ENCODE results near the gene HHIP. TPM values are rescaled to one million over a fixed set of nuclear protein-coding genes. Genes with fewer than 3 reads are reported as not detected.
"Not testable (repeated sequence)": the region's sequence is repeated elsewhere in the genome, so short reads cannot be mapped to it uniquely, and the experiment has no call there.

The HHIP gene
- total RNA-seq, 1 donor from 2014 or later = 1.3 TPM

- H3K36me3 Mint-ChIP-seq (ENCODE audit: low read depth) = peaks cover 8% of the 10 kb centered on the region
- no peak overlapping the region for H3K4me3 Mint-ChIP-seq
- no peaks in the 10 kb centered on the region for H3K27me3 Mint-ChIP-seq (ENCODE audit: low read depth)
- H3K9me3 Mint-ChIP-seq = peaks cover 3% of the 10 kb centered on the region
- no peak for DNase-seq (ENCODE audit: low read depth, low spot score)
- TF ChIP-seq, protein P1, sequence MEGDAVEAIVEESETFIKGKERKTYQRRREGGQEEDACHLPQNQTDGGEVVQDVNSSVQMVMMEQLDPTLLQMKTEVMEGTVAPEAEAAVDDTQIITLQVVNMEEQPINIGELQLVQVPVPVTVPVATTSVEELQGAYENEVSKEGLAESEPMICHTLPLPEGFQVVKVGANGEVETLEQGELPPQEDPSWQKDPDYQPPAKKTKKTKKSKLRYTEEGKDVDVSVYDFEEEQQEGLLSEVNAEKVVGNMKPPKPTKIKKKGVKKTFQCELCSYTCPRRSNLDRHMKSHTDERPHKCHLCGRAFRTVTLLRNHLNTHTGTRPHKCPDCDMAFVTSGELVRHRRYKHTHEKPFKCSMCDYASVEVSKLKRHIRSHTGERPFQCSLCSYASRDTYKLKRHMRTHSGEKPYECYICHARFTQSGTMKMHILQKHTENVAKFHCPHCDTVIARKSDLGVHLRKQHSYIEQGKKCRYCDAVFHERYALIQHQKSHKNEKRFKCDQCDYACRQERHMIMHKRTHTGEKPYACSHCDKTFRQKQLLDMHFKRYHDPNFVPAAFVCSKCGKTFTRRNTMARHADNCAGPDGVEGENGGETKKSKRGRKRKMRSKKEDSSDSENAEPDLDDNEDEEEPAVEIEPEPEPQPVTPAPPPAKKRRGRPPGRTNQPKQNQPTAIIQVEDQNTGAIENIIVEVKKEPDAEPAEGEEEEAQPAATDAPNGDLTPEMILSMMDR (conservative IDR thresholded peaks at IDR 0.05) = no peak
- H3K4me1 Mint-ChIP-seq = peaks cover 7% of the 10 kb centered on the region
- H3K27ac Mint-ChIP-seq (ENCODE audit: unreplicated experiment) = no peak overlapping the region
Observed at GRCh38 chr4:144750348-144750747, 104.4 kb downstream of the HHIP start.

DNA sequence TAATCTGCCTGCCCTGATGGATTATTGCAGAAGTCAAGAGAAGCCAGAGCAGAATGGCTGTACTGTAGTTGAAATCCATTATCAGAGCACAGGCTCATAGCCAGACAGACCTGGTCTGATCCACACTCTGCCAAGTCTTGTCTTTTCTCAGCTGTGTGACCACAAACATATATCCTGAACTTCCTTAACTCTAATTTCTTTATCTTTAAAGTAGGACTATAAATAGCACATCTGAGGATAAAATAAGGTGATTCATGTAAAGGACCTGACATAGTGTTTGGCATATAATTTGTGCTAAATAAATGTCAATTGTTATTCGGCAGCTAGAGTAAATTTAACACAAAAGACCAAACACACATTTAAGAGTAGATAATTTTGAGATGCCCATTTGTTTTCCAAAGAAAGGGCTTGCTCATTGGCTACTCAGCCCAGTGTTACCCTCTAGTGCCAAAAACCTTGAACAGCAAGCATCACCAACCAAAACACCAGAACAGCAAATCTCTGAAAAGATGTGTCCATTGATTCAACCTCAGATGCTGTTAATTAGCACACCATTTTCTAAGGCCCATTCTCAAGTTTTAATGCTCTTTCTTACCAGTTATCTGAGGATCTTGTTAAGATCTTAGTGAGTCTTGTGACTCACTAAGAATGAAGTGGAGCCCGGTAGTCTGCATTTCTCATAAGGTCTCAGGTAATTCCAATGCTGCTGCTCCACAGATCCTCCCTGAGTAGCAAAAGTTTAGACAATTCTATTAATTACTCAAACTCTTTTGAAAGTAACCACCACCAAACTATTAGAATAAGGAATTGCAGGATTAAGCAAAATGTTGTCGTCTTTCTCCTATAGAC lies 108.8 kb downstream of the HHIP start:
- TF ChIP-seq, protein P1 (conservative IDR thresholded peaks at IDR 0.05) = peak; percentile 52
- no peak overlapping the region for H3K4me3 Mint-ChIP-seq
- H3K27ac Mint-ChIP-seq (ENCODE audit: unreplicated experiment) = no peak overlapping the region
- no peaks in the 10 kb centered on the region for H3K4me1 Mint-ChIP-seq
- DNase-seq (ENCODE audit: low read depth, low spot score) = no peak
- peaks cover 2% of the 10 kb centered on the region for H3K9me3 Mint-ChIP-seq
- peaks cover 2% of the 10 kb centered on the region for H3K36me3 Mint-ChIP-seq (ENCODE audit: low read depth)
- no peaks in the 10 kb centered on the region for H3K27me3 Mint-ChIP-seq (ENCODE audit: low read depth)

- no peak for DNase-seq (ENCODE audit: low read depth, low spot score)
- Mint-ChIP-seq H3K4me1 (no peaks in the 10 kb centered on the region), H3K36me3 (ENCODE audit: low read depth) (peaks cover 2% of the 10 kb centered on the region), H3K9me3 (peaks cover 4% of the 10 kb centered on the region), H3K27ac (ENCODE audit: unreplicated experiment) (no peak overlapping the region), H3K4me3 (no peak overlapping the region), H3K27me3 (ENCODE audit: low read depth) (no peaks in the 10 kb centered on the region)
- TF ChIP-seq, protein P1 (conservative IDR thresholded peaks at IDR 0.05) = no peak
Observed at GRCh38 chr4:144757969-144758368, 112.0 kb downstream of the HHIP start.

GRCh38 chr4:144768809-144769208 lies 122.9 kb downstream of the HHIP start:
- H3K27me3 Mint-ChIP-seq (ENCODE audit: low read depth); H3K4me1 Mint-ChIP-seq; H3K27ac Mint-ChIP-seq (ENCODE audit: unreplicated experiment); H3K36me3 Mint-ChIP-seq (ENCODE audit: low read depth); H3K4me3 Mint-ChIP-seq; DNase-seq (ENCODE audit: low read depth, low spot score): not testable (repeated sequence)
- peaks cover 14% of the 10 kb centered on the region for H3K9me3 Mint-ChIP-seq

GRCh38 chr4:144778364-144778763 lies 132.4 kb downstream of the HHIP start:
- peaks cover 3% of the 10 kb centered on the region for H3K36me3 Mint-ChIP-seq (ENCODE audit: low read depth)
- H3K4me3 Mint-ChIP-seq = no peak overlapping the region
- TF ChIP-seq, protein P1 (conservative IDR thresholded peaks at IDR 0.05) = no peak
- DNase-seq (ENCODE audit: low read depth, low spot score) = no peak
- H3K27me3 Mint-ChIP-seq (ENCODE audit: low read depth) = no peaks in the 10 kb centered on the region
- H3K9me3 Mint-ChIP-seq = peaks cover 3% of the 10 kb centered on the region
- no peaks in the 10 kb centered on the region for H3K4me1 Mint-ChIP-seq
- no peak overlapping the region for H3K27ac Mint-ChIP-seq (ENCODE audit: unreplicated experiment)

DNA sequence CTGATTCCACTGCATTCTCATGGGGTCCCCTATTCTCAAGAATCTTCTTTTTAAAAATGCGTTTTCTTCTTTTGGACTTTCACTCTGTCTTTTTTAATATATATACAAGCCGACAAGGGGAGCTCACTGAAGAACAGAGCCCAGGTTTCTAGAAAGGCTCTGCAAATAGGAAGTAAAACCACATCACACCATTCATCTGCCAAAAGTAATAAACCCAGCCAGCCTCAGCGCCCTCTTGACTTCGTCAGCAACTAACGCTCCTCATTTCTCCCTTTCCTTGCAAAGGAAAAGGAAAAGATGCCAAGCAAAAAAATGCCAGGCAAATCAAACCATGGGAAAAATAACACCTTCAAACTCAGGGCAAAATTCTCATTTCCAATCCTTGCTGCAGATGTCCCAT lies 136.4 kb downstream of the HHIP start:
- no peaks in the 10 kb centered on the region for H3K36me3 Mint-ChIP-seq (ENCODE audit: low read depth)
- no peak overlapping the region for H3K27ac Mint-ChIP-seq (ENCODE audit: unreplicated experiment)
- TF ChIP-seq, protein P1 (conservative IDR thresholded peaks at IDR 0.05) = no peak
- DNase-seq (ENCODE audit: low read depth, low spot score) = no peak
- no peaks in the 10 kb centered on the region for H3K27me3 Mint-ChIP-seq (ENCODE audit: low read depth)
- H3K4me1 Mint-ChIP-seq = no peaks in the 10 kb centered on the region
- no peak overlapping the region for H3K4me3 Mint-ChIP-seq
- H3K9me3 Mint-ChIP-seq = peaks cover 3% of the 10 kb centered on the region
